Astrocyte of the spinal cord (primary cell): ENCODE measurements around the gene IRF7.

ENCODE experiments used
- DNase-seq: peaks from one replicate; pipeline ENCODE4 v3.0.0; 2011; ENCODE audit warnings: low read depth, low spot score
- H3K4me3 ChIP-seq: 2 replicates; pipeline ENCODE4 v1.5.1; 2011; ENCODE audit warnings: low read depth, mild to moderate bottlenecking, low read length, moderate library complexity
- CTCF ChIP-seq: IDR thresholded peaks from 2 replicates; pipeline ENCODE4 v1.5.1; 2012; ENCODE audit warnings: low read depth, mild to moderate bottlenecking, low read length, inconsistent platforms
- in situ Hi-C: cut with HindIII; loops from 2 replicates; pipeline ENCODE4 v1.10.0; 2017; ENCODE audit warnings: low sequenced_read_pairs

IRF7 gene

GRCh38 chr11:584287-584686 lies 31.5 kb downstream of the IRF7 start:
- in situ Hi-C loops, result no loop called here
- no peak overlapping the region for H3K4me3 ChIP-seq
- TF ChIP-seq CTCF, result no peak
- DNase-seq, result no peak

- no peak overlapping the region for H3K4me3 ChIP-seq
- in situ Hi-C loops, result no loop called here
- no peak for TF ChIP-seq CTCF
- DNase-seq, result no peak
Observed at GRCh38 chr11:581752-582151, 34.0 kb downstream of the IRF7 start.

- no peak overlapping the region for H3K4me3 ChIP-seq
- no peak for DNase-seq
- TF ChIP-seq CTCF, result no peak
- in situ Hi-C loops, result no loop called here
Observed at GRCh38 chr11:581342-581741, 34.4 kb downstream of the IRF7 start.

GRCh38 chr11:579830-580601 lies 35.7 kb downstream of the IRF7 start:
- no peak overlapping the region for H3K4me3 ChIP-seq
- in situ Hi-C loops, result no loop called here
- DNase-seq, result peak; percentile 35
- TF ChIP-seq CTCF, result no peak

GRCh38 chr11:578276-579035 lies 37.3 kb downstream of the IRF7 start:
- in situ Hi-C loops, result no loop called here
- no peak for DNase-seq
- no peak for TF ChIP-seq CTCF
- no peak overlapping the region for H3K4me3 ChIP-seq

- peak overlapping the region; percentile 80 for H3K4me3 ChIP-seq
- no peak for TF ChIP-seq CTCF
- no peak for DNase-seq
- in situ Hi-C loops, result no loop called here
Observed at GRCh38 chr11:577611-577894, 38.2 kb downstream of the IRF7 start.
